Mucosa of rectum (tissue), 2 donors: Measurements from ENCODE around the gene ADGRL3.

Source experiments
- H3K27ac ChIP-seq, 2 donors: one replicate each; pipeline ENCODE4 v1.7.0; 2013; ENCODE audit warnings: inconsistent platforms in 2 of 2, low read depth in 2 of 2, low read length in 2 of 2
- H3K27me3 ChIP-seq, 2 donors: one replicate each; pipeline ENCODE4 v1.7.0; 2013; ENCODE audit warnings: low read length in 2 of 2; ENCODE audit not compliant: control insufficient read depth in 2 of 2, insufficient read depth in 2 of 2
- H3K36me3 ChIP-seq, 2 donors: one replicate each; pipeline ENCODE4 v1.7.0; 2013; ENCODE audit warnings: low read length in 2 of 2; ENCODE audit not compliant: control insufficient read depth in 2 of 2, insufficient read depth in 2 of 2
- H3K4me1 ChIP-seq, 2 donors: one replicate each; pipeline ENCODE4 v1.7.0; 2013; ENCODE audit warnings: low read length in 2 of 2, mild to moderate bottlenecking in 1 of 2; ENCODE audit not compliant: control insufficient read depth in 2 of 2, insufficient read depth in 2 of 2
- H3K4me3 ChIP-seq, 2 donors: one replicate each; pipeline ENCODE4 v1.7.0; 2013; ENCODE audit warnings: low read length in 2 of 2
- H3K9ac ChIP-seq, 2 donors: one replicate each; pipeline ENCODE4 v1.7.0; 2013; ENCODE audit warnings: low read length in 2 of 2, low read depth in 1 of 2, mild to moderate bottlenecking in 1 of 2
- H3K9me3 ChIP-seq, 2 donors: one replicate each; pipeline ENCODE4 v1.7.0; 2013; ENCODE audit warnings: low read length in 2 of 2; ENCODE audit not compliant: control insufficient read depth in 2 of 2
- donor health status: healthy.
- donor health status: Normal muscosa, but diverticular disease.

The ADGRL3 gene

GRCh38 chr4:61431131-61431530, 231.0 kb downstream of the ADGRL3 start:
- Histone ChIP-seq H3K27ac (no peak overlapping the region), H3K36me3 (no peaks in the 10 kb centered on the region), H3K4me3 (no peak overlapping the region), H3K9me3 (peaks cover 0 to 2% of the 10 kb centered on the region in 2 donors), H3K9ac (no peak overlapping the region), H3K4me1 (no peaks in the 10 kb centered on the region), H3K27me3 (no peaks in the 10 kb centered on the region)

- no peaks in the 10 kb centered on the region for H3K36me3 ChIP-seq
- H3K27me3 ChIP-seq, result no peaks in the 10 kb centered on the region
- no peak overlapping the region for H3K4me3 ChIP-seq
- H3K4me1 ChIP-seq, result no peaks in the 10 kb centered on the region
- H3K9me3 ChIP-seq, result no peaks in the 10 kb centered on the region
- H3K27ac ChIP-seq, result no peak overlapping the region
- H3K9ac ChIP-seq, result no peak overlapping the region
Measured at GRCh38 chr4:61437923-61438322, 237.8 kb downstream of the ADGRL3 start.

- H3K4me3 ChIP-seq, result no peak overlapping the region
- no peaks in the 10 kb centered on the region for H3K36me3 ChIP-seq
- no peaks in the 10 kb centered on the region for H3K4me1 ChIP-seq
- H3K27me3 ChIP-seq, result no peaks in the 10 kb centered on the region
- no peak overlapping the region for H3K27ac ChIP-seq
- no peaks in the 10 kb centered on the region for H3K9me3 ChIP-seq
- no peak overlapping the region for H3K9ac ChIP-seq
Measured at GRCh38 chr4:61440321-61440720, 240.2 kb downstream of the ADGRL3 start.

- Histone ChIP-seq H3K9me3 (no peaks in the 10 kb centered on the region), H3K9ac (no peak overlapping the region), H3K4me3 (no peak overlapping the region), H3K4me1 (peaks cover 0 to 4% of the 10 kb centered on the region in 2 donors), H3K36me3 (no peaks in the 10 kb centered on the region), H3K27ac (no peak overlapping the region), H3K27me3 (no peaks in the 10 kb centered on the region)
Measured at GRCh38 chr4:61442936-61443335, 242.8 kb downstream of the ADGRL3 start.

- no peak overlapping the region for H3K4me3 ChIP-seq
- peaks cover 0 to 4% of the 10 kb centered on the region in 2 donors for H3K4me1 ChIP-seq
Measured at GRCh38 chr4:61443813-61444510, 243.8 kb downstream of the ADGRL3 start.

GRCh38 chr4:61445374-61446063, 245.4 kb downstream of the ADGRL3 start:
- H3K9ac ChIP-seq, result no peak overlapping the region
- no peak overlapping the region for H3K4me3 ChIP-seq
- H3K27ac ChIP-seq, result no peak overlapping the region
- H3K36me3 ChIP-seq, result no peaks in the 10 kb centered on the region
- H3K9me3 ChIP-seq, result no peaks in the 10 kb centered on the region
- H3K27me3 ChIP-seq, result no peaks in the 10 kb centered on the region
- peaks cover 0 to 4% of the 10 kb centered on the region in 2 donors for H3K4me1 ChIP-seq

More at GRCh38 chr4:61443813-61444510, 243.8 kb downstream of the ADGRL3 start:
- no peaks in the 10 kb centered on the region for H3K36me3 ChIP-seq
- H3K27ac ChIP-seq, result no peak overlapping the region
- no peaks in the 10 kb centered on the region for H3K27me3 ChIP-seq
- H3K9ac ChIP-seq, result no peak overlapping the region
- H3K9me3 ChIP-seq, result no peaks in the 10 kb centered on the region

GRCh38 chr4:61446941-61447340, 246.8 kb downstream of the ADGRL3 start:
- H3K27me3 ChIP-seq, result no peaks in the 10 kb centered on the region
- H3K36me3 ChIP-seq, result no peaks in the 10 kb centered on the region
- no peak overlapping the region for H3K4me3 ChIP-seq
- H3K4me1 ChIP-seq, result peaks cover 0 to 4% of the 10 kb centered on the region in 2 donors
- no peaks in the 10 kb centered on the region for H3K9me3 ChIP-seq
- H3K27ac ChIP-seq, result no peak overlapping the region
- no peak overlapping the region for H3K9ac ChIP-seq

GRCh38 chr4:61447918-61448317, 247.8 kb downstream of the ADGRL3 start:
- Histone ChIP-seq H3K4me3 (no peak overlapping the region), H3K9ac (no peak overlapping the region), H3K4me1 (peaks cover 0 to 4% of the 10 kb centered on the region in 2 donors), H3K9me3 (no peaks in the 10 kb centered on the region), H3K27me3 (no peaks in the 10 kb centered on the region), H3K27ac (no peak overlapping the region), H3K36me3 (no peaks in the 10 kb centered on the region)

- Histone ChIP-seq H3K4me1 (no peaks in the 10 kb centered on the region), H3K27me3 (no peaks in the 10 kb centered on the region), H3K9me3 (no peaks in the 10 kb centered on the region), H3K4me3 (no peak overlapping the region), H3K9ac (no peak overlapping the region), H3K27ac (no peak overlapping the region), H3K36me3 (no peaks in the 10 kb centered on the region)
Measured at GRCh38 chr4:61451935-61452334, 251.8 kb downstream of the ADGRL3 start.

- Histone ChIP-seq H3K9me3 (no peaks in the 10 kb centered on the region), H3K4me1 (no peaks in the 10 kb centered on the region), H3K36me3 (no peaks in the 10 kb centered on the region), H3K27ac (no peak overlapping the region), H3K9ac (no peak overlapping the region), H3K27me3 (no peaks in the 10 kb centered on the region), H3K4me3 (no peak overlapping the region)
Measured at GRCh38 chr4:61461956-61462355, 261.8 kb downstream of the ADGRL3 start.
